BE2C (cell line): ENCODE data around the gene PCDHGB4. TPM values are rescaled to one million over a fixed set of nuclear protein-coding genes. Genes with fewer than 3 reads are reported as not detected.
"Not testable (repeated sequence)": the region's sequence is repeated elsewhere in the genome, so short reads cannot be mapped to it uniquely, and the experiment has no call there.

Experiments
- DNase-seq: peaks from one replicate; pipeline ENCODE4 v3.0.0-alpha.2; 2020
- H3K27me3 ChIP-seq: fragments of 250-450 bp; sonication (Bioruptor Pico); 2 replicates; pipeline ENCODE4 v1.5.1; 2020; ENCODE audit warnings: mild to moderate bottlenecking
- H3K36me3 ChIP-seq: fragments of 250-450 bp; sonication (Bioruptor Pico); 2 replicates; pipeline ENCODE4 v1.5.1; 2020; ENCODE audit warnings: mild to moderate bottlenecking
- H3K4me1 ChIP-seq: fragments of 250-450 bp; sonication (Bioruptor Pico); 2 replicates; pipeline ENCODE4 v1.5.1; 2020
- H3K4me3 ChIP-seq: 2 replicates; pipeline ENCODE4 v1.5.1; 2011; ENCODE audit warnings: low read depth, low read length
- H3K9me3 ChIP-seq: fragments of 250-450 bp; sonication (Bioruptor Pico); 2 replicates; pipeline ENCODE4 v1.5.1; 2020
- CTCF ChIP-seq: IDR thresholded peaks from 2 replicates; pipeline ENCODE4 v1.5.1; 2012; ENCODE audit warnings: mild to moderate bottlenecking, low read depth, low read length
- polyA plus RNA-seq: library from polyadenylated mRNA; unstranded; fragments of >200 nt; gene quantifications from one replicate; pipeline ENCODE4 v1.2.1, GENCODE V29; 2012; ENCODE audit warnings: low read depth, missing spikeins; ENCODE audit not compliant: insufficient read length, insufficient read depth

PCDHGB4 gene
- 2.5 TPM for polyA plus RNA-seq

GRCh38 chr5:141387557-141388311 lies at the start of gene PCDHGB4:
TSS of gene PCDHGB4 (plus strand) at chr5:141387698. CDS start at chr5:141387885, 187 bp downstream.
- not testable (repeated sequence) for H3K27me3 ChIP-seq, H3K4me3 ChIP-seq, H3K9me3 ChIP-seq, H3K4me1 ChIP-seq, DNase-seq, H3K36me3 ChIP-seq

- peak; percentile 65 for TF ChIP-seq CTCF
- Histone ChIP-seq H3K36me3 (peaks cover under 1% of the 10 kb centered on the region; the same call in 1 of the 2 replicates), H3K4me3 (no peak within 1 kb of the TSS), H3K4me1 (no peaks in the 10 kb centered on the region; the same call in 1 of the 2 replicates), H3K27me3 (no peaks in the 10 kb centered on the region), H3K9me3 (peaks cover under 1% of the 10 kb centered on the region)
- peak; percentile 52 for DNase-seq
Measured at GRCh38 chr5:141338538-141339306, 48.8 kb upstream of the PCDHGB4 start, which contains the start of gene PCDHGA2. TSS of gene PCDHGA2 (plus strand) at chr5:141338760.

GRCh38 chr5:141340781-141341354 lies 46.6 kb upstream of the PCDHGB4 start:
- H3K9me3 ChIP-seq, DNase-seq, H3K27me3 ChIP-seq, H3K4me1 ChIP-seq, H3K36me3 ChIP-seq, H3K4me3 ChIP-seq: not testable (repeated sequence)

GRCh38 chr5:141342773-141343172 lies 44.7 kb upstream of the PCDHGB4 start:
- DNase-seq = no peak
- Histone ChIP-seq H3K4me1 (no peaks in the 10 kb centered on the region; the same call in 1 of the 2 replicates), H3K4me3 (no peak overlapping the region), H3K27me3 (no peaks in the 10 kb centered on the region), H3K36me3 (peaks cover 3% of the 10 kb centered on the region; the same call in 1 of the 2 replicates), H3K9me3 (peaks cover 4% of the 10 kb centered on the region)
- no peak for TF ChIP-seq CTCF

- peaks cover 4% of the 10 kb centered on the region for H3K9me3 ChIP-seq
- no peaks in the 10 kb centered on the region for H3K27me3 ChIP-seq
- no peaks in the 10 kb centered on the region; the same call in 1 of the 2 replicates for H3K4me1 ChIP-seq
- H3K4me3 ChIP-seq = no peak within 1 kb of the TSS
- TF ChIP-seq CTCF = peak; percentile 68
- H3K36me3 ChIP-seq = peaks cover 3% of the 10 kb centered on the region; the same call in 1 of the 2 replicates
- peak; percentile 41 for DNase-seq
Measured at GRCh38 chr5:141343242-141343952, 44.1 kb upstream of the PCDHGB4 start, which contains the start of gene PCDHGA3. TSS of gene PCDHGA3 (plus strand) at chr5:141343829. CDS start at chr5:141344034, 205 bp downstream.

- no peak for DNase-seq
- Histone ChIP-seq H3K4me3 (no peak overlapping the region), H3K9me3 (peaks cover 4% of the 10 kb centered on the region), H3K27me3 (no peaks in the 10 kb centered on the region), H3K4me1 (no peaks in the 10 kb centered on the region; the same call in 1 of the 2 replicates), H3K36me3 (peaks cover 3% of the 10 kb centered on the region; the same call in 1 of the 2 replicates)
- TF ChIP-seq CTCF = no peak
Measured at GRCh38 chr5:141343953-141344463, 43.5 kb upstream of the PCDHGB4 start.
